ENCODE data around the gene WDR11. TPM values are rescaled to one million over a fixed set of nuclear protein-coding genes. Genes with fewer than 3 reads are reported as not detected.

Gene WDR11
- total RNA-seq, 2 experiments from 2014 or later: 43.3 to 47.1 TPM

DNA sequence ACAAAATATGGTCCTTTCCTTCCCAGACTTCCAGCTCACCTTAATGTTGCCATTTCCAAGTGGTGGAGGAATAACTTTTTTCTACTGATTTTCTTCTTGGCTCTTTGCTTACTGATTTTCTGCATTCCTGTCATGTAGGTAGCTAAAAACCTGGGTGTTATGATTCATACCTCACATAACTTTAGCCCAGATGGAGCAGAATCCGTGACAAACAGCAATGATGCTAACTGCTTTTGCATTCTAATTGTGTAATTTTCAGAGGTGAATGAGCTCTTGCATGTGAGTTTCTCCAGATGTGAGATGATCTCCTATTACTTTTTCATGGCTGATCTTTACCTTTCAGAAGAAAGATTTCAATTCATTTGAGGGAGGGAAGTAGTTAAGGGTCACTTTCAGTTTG is 43.4 kb downstream of the WDR11 start:
- Histone ChIP-seq H3K9me2 (ENCODE audit: insufficient read depth, low read length) (no peaks in the 10 kb centered on the region), H3K4me2 (ENCODE audit: low read length) (no peak overlapping the region), H4K20me1 (ENCODE audit: insufficient read depth, low read length) (no peaks in the 10 kb centered on the region), H3K36me3 (ENCODE audit: insufficient read depth, low read length) (peaks cover 56% of the 10 kb centered on the region), H3K4me1 (ENCODE audit: insufficient read depth, low read length, poor library complexity, severe bottlenecking) (no peaks in the 10 kb centered on the region), H3K9me3 (ENCODE audit: low read length) (no peaks in the 10 kb centered on the region), H3K4me3 (ENCODE audit: low read depth, low read length, poor library complexity, severe bottlenecking) (no peak overlapping the region), H2AFZ (ENCODE audit: low read length) (no peak overlapping the region), H3K27ac (ENCODE audit: low read depth, low read length, poor library complexity, severe bottlenecking) (no peak overlapping the region), H3K79me2 (ENCODE audit: insufficient read depth, low read depth, low read length) (no peaks in the 10 kb centered on the region)
- TF ChIP-seq CTCF (conservative IDR thresholded peaks at IDR 0.05; ENCODE audit: low read length): no peak
- TF ChIP-seq EZH2phosphoT487 (IDR thresholded peaks at IDR 0.05; ENCODE audit: borderline replicate concordance, low read depth, low read length): no peak
- DNase-seq (ENCODE audit: low spot score): no peak
- intact Hi-C loops (cut with micrococcal nuclease; ENCODE audit: unreplicated experiment): no loop called here
- ChIA-PET POLR2A (no interaction called here), CTCF (ENCODE audit: unreplicated experiment) (no interaction called here)
- no TSS peak for BruUV-seq (replicated peaks)

DNA sequence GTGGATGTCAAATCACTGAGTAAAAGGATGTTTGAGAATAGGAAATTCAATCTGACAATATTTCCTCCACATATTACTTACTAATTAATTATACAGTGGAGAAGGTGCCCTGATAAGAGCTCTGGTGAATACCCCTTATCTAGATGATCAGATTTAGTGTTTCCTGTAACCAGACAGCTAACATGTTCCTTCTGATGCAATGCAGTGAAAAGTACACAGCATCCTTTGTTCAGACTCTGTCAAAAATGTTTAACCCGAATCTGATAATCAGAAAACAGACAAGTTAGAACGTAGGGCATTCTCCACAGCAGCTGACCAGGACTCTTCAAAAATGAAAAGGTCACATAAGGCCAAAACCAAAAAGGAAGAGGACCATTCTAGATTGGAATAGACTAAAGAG is 46.2 kb downstream of the WDR11 start:
- Histone ChIP-seq H3K9me2 (ENCODE audit: insufficient read depth, low read length) (no peaks in the 10 kb centered on the region), H4K20me1 (ENCODE audit: insufficient read depth, low read length) (no peaks in the 10 kb centered on the region), H3K36me3 (ENCODE audit: insufficient read depth, low read length) (peaks cover 49% of the 10 kb centered on the region), H3K79me2 (ENCODE audit: insufficient read depth, low read depth, low read length) (no peaks in the 10 kb centered on the region), H3K4me1 (ENCODE audit: insufficient read depth, low read length, poor library complexity, severe bottlenecking) (no peaks in the 10 kb centered on the region), H3K4me2 (ENCODE audit: low read length) (no peak overlapping the region), H3K27ac (ENCODE audit: low read depth, low read length, poor library complexity, severe bottlenecking) (no peak overlapping the region), H3K9me3 (ENCODE audit: low read length) (no peaks in the 10 kb centered on the region), H2AFZ (ENCODE audit: low read length) (no peak overlapping the region), H3K4me3 (ENCODE audit: low read depth, low read length, poor library complexity, severe bottlenecking) (no peak overlapping the region)
- CTCF ChIA-PET (ENCODE audit: unreplicated experiment): no interaction called here
- DNase-seq (ENCODE audit: low spot score): no peak
- intact Hi-C loops (cut with micrococcal nuclease; ENCODE audit: unreplicated experiment): no loop called here
- POLR2A ChIA-PET: interaction anchor here (0.7 kb wide), 1 partner anchor 140 kb away, joined by 3 read pairs; no protein-coding TSS in a partner anchor
- TF ChIP-seq EZH2phosphoT487 (IDR thresholded peaks at IDR 0.05; ENCODE audit: borderline replicate concordance, low read depth, low read length): no peak
- TF ChIP-seq CTCF (conservative IDR thresholded peaks at IDR 0.05; ENCODE audit: low read length): no peak
- BruUV-seq (replicated peaks): no TSS peak

- ChIA-PET CTCF (ENCODE audit: unreplicated experiment) (no interaction called here), POLR2A (interaction anchor here (0.7 kb wide), 1 partner anchor 9 kb away, joined by 3 read pairs; no protein-coding TSS in a partner anchor)
- Histone ChIP-seq H3K9me3 (ENCODE audit: low read length) (no peaks in the 10 kb centered on the region), H3K4me1 (ENCODE audit: insufficient read depth, low read length, poor library complexity, severe bottlenecking) (no peaks in the 10 kb centered on the region), H4K20me1 (ENCODE audit: insufficient read depth, low read length) (no peaks in the 10 kb centered on the region), H3K27ac (ENCODE audit: low read depth, low read length, poor library complexity, severe bottlenecking) (no peak overlapping the region), H3K4me3 (ENCODE audit: low read depth, low read length, poor library complexity, severe bottlenecking) (no peak overlapping the region), H3K79me2 (ENCODE audit: insufficient read depth, low read depth, low read length) (no peaks in the 10 kb centered on the region), H2AFZ (ENCODE audit: low read length) (no peak overlapping the region), H3K36me3 (ENCODE audit: insufficient read depth, low read length) (peaks cover 88% of the 10 kb centered on the region), H3K4me2 (ENCODE audit: low read length) (no peak overlapping the region), H3K9me2 (ENCODE audit: insufficient read depth, low read length) (no peaks in the 10 kb centered on the region)
- no peak for DNase-seq (ENCODE audit: low spot score)
- intact Hi-C loops (cut with micrococcal nuclease; ENCODE audit: unreplicated experiment): no loop called here
- no TSS peak for BruUV-seq (replicated peaks)
- no peak for TF ChIP-seq EZH2phosphoT487 (IDR thresholded peaks at IDR 0.05; ENCODE audit: borderline replicate concordance, low read depth, low read length)
- no peak for TF ChIP-seq CTCF (conservative IDR thresholded peaks at IDR 0.05; ENCODE audit: low read length)
These were observed 54.1 kb downstream of the WDR11 start for GRCh38 chr10:120905268-120905667.

Data from OCI-LY7 (cell line).